ENCODE measurements around the gene DNAJB12. TPM values are rescaled to one million over a fixed set of nuclear protein-coding genes. Genes with fewer than 3 reads are reported as not detected.

Gene DNAJB12
- total RNA-seq, 1 donor from 2014 or later: 32.1 TPM

GRCh38 chr10:72333112-72334015 is 21.4 kb downstream of the DNAJB12 start:
- H3K27me3 Mint-ChIP-seq (ENCODE audit: low read depth): no peaks in the 10 kb centered on the region
- H3K36me3 Mint-ChIP-seq: peaks cover 10% of the 10 kb centered on the region
- H3K4me3 Mint-ChIP-seq: no peak overlapping the region
- no peaks in the 10 kb centered on the region for H3K9me3 Mint-ChIP-seq
- H3K27ac Mint-ChIP-seq: peak overlapping the region; percentile 93
- peaks cover 56% of the 10 kb centered on the region for H3K4me1 Mint-ChIP-seq
- no peak for TF ChIP-seq CTCF (IDR thresholded peaks at IDR 0.05; ENCODE audit: unreplicated experiment)
- DNase-seq (ENCODE audit: low spot score in 2 of 2, unreplicated experiment in 2 of 2): no peak

GRCh38 chr10:72332423-72333111 is 22.2 kb downstream of the DNAJB12 start:
- Mint-ChIP-seq H3K27ac (peak overlapping the region; percentile 93), H3K4me3 (no peak overlapping the region), H3K4me1 (peaks cover 62% of the 10 kb centered on the region), H3K27me3 (ENCODE audit: low read depth) (no peaks in the 10 kb centered on the region), H3K36me3 (peaks cover 6% of the 10 kb centered on the region), H3K9me3 (no peaks in the 10 kb centered on the region)
- DNase-seq (ENCODE audit: low spot score in 2 of 2, unreplicated experiment in 2 of 2): no peak
- no peak for TF ChIP-seq CTCF (IDR thresholded peaks at IDR 0.05; ENCODE audit: unreplicated experiment)

- peaks cover 64% of the 10 kb centered on the region for H3K4me1 Mint-ChIP-seq
- no peaks in the 10 kb centered on the region for H3K27me3 Mint-ChIP-seq (ENCODE audit: low read depth)
- TF ChIP-seq CTCF (IDR thresholded peaks at IDR 0.05; ENCODE audit: unreplicated experiment): peak; percentile 35
These were observed 22.9 kb downstream of the DNAJB12 start for GRCh38 chr10:72331575-72332422.

GRCh38 chr10:72330069-72330426 is 24.7 kb downstream of the DNAJB12 start:
- H3K4me1 Mint-ChIP-seq: peaks cover 64% of the 10 kb centered on the region
- no peak overlapping the region for H3K4me3 Mint-ChIP-seq

More at GRCh38 chr10:72331575-72332422, 22.9 kb downstream of the DNAJB12 start:
- Mint-ChIP-seq H3K4me3 (peak overlapping the region; percentile 40), H3K27ac (peak overlapping the region; percentile 88), H3K36me3 (peaks cover 3% of the 10 kb centered on the region), H3K9me3 (no peaks in the 10 kb centered on the region)
- peak; percentile 55 to 72 for DNase-seq (ENCODE audit: low spot score in 2 of 2, unreplicated experiment in 2 of 2)

More at GRCh38 chr10:72330069-72330426, 24.7 kb downstream of the DNAJB12 start:
- Mint-ChIP-seq H3K27ac (peak overlapping the region; percentile 43), H3K27me3 (ENCODE audit: low read depth) (no peaks in the 10 kb centered on the region), H3K9me3 (no peaks in the 10 kb centered on the region), H3K36me3 (no peaks in the 10 kb centered on the region)
- TF ChIP-seq CTCF (IDR thresholded peaks at IDR 0.05; ENCODE audit: unreplicated experiment): no peak
- DNase-seq (ENCODE audit: low spot score in 2 of 2, unreplicated experiment in 2 of 2): no peak

Data from mesothelial cell of epicardium (in vitro differentiated cells).